ENCODE data around the gene NINJ2. TPM values are rescaled to one million over a fixed set of nuclear protein-coding genes. Genes with fewer than 3 reads are reported as not detected.

The NINJ2 gene
- total and polyA plus RNA-seq, 10 donors: 6.6 to 18.8 (median 10.2) TPM

GRCh38 chr12:587132-588023 lies 75.9 kb downstream of the NINJ2 start:
- TF ChIP-seq POLR2AphosphoS5 (IDR thresholded peaks at IDR 0.05) (no peak), POLR2A (IDR thresholded peaks at IDR 0.05) (no peak)
- TF ChIP-seq, protein P1, sequence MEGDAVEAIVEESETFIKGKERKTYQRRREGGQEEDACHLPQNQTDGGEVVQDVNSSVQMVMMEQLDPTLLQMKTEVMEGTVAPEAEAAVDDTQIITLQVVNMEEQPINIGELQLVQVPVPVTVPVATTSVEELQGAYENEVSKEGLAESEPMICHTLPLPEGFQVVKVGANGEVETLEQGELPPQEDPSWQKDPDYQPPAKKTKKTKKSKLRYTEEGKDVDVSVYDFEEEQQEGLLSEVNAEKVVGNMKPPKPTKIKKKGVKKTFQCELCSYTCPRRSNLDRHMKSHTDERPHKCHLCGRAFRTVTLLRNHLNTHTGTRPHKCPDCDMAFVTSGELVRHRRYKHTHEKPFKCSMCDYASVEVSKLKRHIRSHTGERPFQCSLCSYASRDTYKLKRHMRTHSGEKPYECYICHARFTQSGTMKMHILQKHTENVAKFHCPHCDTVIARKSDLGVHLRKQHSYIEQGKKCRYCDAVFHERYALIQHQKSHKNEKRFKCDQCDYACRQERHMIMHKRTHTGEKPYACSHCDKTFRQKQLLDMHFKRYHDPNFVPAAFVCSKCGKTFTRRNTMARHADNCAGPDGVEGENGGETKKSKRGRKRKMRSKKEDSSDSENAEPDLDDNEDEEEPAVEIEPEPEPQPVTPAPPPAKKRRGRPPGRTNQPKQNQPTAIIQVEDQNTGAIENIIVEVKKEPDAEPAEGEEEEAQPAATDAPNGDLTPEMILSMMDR (IDR thresholded peaks at IDR 0.05 in 8 of 11, conservative IDR thresholded peaks at IDR 0.05 in 3 of 11): no peak
- Histone ChIP-seq H3K27me3 (replicated peaks in 1 of 7) (no peaks in the 10 kb centered on the region), H3K27ac (no peak overlapping the region), H3K4me1 (peaks cover 0 to 15% (median 4%) of the 10 kb centered on the region in 6 donors), H3K36me3 (no peaks in the 10 kb centered on the region), H3K4me3 (no peak overlapping the region), H3K9me3 (peaks cover 0 to 5% (median 0%) of the 10 kb centered on the region in 8 donors)
- 82 to 91% (median 86%) methylated on average over 15 to 18 of the region's 18 CpGs for WGBS, 5 donors
- intact Hi-C loops (cut with DNase I; ENCODE audit: low total_unique reads): no loop called here
- no peak for DNase-seq

GRCh38 chr12:586318-587071 lies 76.8 kb downstream of the NINJ2 start:
- no peak overlapping the region for H3K4me3 ChIP-seq
- no peak overlapping the region for H3K27ac ChIP-seq
- H3K9me3 ChIP-seq: peaks cover 0 to 5% (median 0%) of the 10 kb centered on the region in 8 donors
- 89 to 92% (median 91%) methylated on average over 16 of the region's 16 CpGs for WGBS, 5 donors
- no peaks in the 10 kb centered on the region for H3K27me3 ChIP-seq (replicated peaks in 1 of 7)
- intact Hi-C loops (cut with DNase I; ENCODE audit: low total_unique reads): no loop called here
- DNase-seq: no peak
- TF ChIP-seq POLR2A (IDR thresholded peaks at IDR 0.05): no peak
- TF ChIP-seq POLR2AphosphoS5 (IDR thresholded peaks at IDR 0.05): no peak
- TF ChIP-seq, protein P1 (IDR thresholded peaks at IDR 0.05 in 8 of 11, conservative IDR thresholded peaks at IDR 0.05 in 3 of 11): no peak
- H3K36me3 ChIP-seq: no peaks in the 10 kb centered on the region
- peaks cover 0 to 6% (median 3%) of the 10 kb centered on the region in 6 donors for H3K4me1 ChIP-seq

GRCh38 chr12:585062-586061 lies 77.9 kb downstream of the NINJ2 start:
- peaks cover 0 to 5% (median 0%) of the 10 kb centered on the region in 8 donors for H3K9me3 ChIP-seq

More at GRCh38 chr12:585062-586061, 77.9 kb downstream of the NINJ2 start:
- TF ChIP-seq, protein P1 (IDR thresholded peaks at IDR 0.05 in 8 of 11, conservative IDR thresholded peaks at IDR 0.05 in 3 of 11): no peak
- TF ChIP-seq POLR2AphosphoS5 (IDR thresholded peaks at IDR 0.05) (no peak), POLR2A (IDR thresholded peaks at IDR 0.05) (no peak)
- H3K4me1 ChIP-seq: no peaks in the 10 kb centered on the region
- H3K27ac ChIP-seq: no peak overlapping the region
- DNase-seq: no peak
- WGBS, 5 donors: 84 to 90% (median 87%) methylated on average over 27 to 30 of the region's 30 CpGs
- H3K36me3 ChIP-seq: no peaks in the 10 kb centered on the region
- intact Hi-C loops (cut with DNase I; ENCODE audit: low total_unique reads): no loop called here
- H3K27me3 ChIP-seq (replicated peaks in 1 of 7): no peaks in the 10 kb centered on the region
- H3K4me3 ChIP-seq: no peak overlapping the region
